A673 (cell line): Measurements from ENCODE around the gene ZNF132. TPM values are rescaled to one million over a fixed set of nuclear protein-coding genes. Genes with fewer than 3 reads are reported as not detected.

Experiments used
- BruUV-seq: library from RNA; stranded (reverse); fragments of 400-500 nt; replicated peaks from 2 replicates; lab custom pipeline; 2021; lab: Mats Ljungman, UMichigan
- CTCF ChIA-PET: fragments of 300-600 bp; sonication (Branson Sonifier 250); formaldehyde crosslinking; loops from one replicate; lab custom pipeline; 2022; ENCODE audit warnings: antibody characterized with exemption; lab: Charles Lee
- POLR2A ChIA-PET: fragments of 300-600 bp; sonication (Branson Sonifier 250); formaldehyde crosslinking; loops from one replicate; lab custom pipeline; 2022; ENCODE audit warnings: antibody characterized with exemption; ENCODE audit not compliant: low non-redundant PET; lab: Charles Lee
- DNase-seq: peaks from one replicate; pipeline ENCODE4 v3.0.0-alpha.2; 2015; ENCODE audit warnings: low spot score
- H3K27ac ChIP-seq: fragments of 200-600 bp; sonication (generic); 2 replicates; pipeline ENCODE4 v1.5.1; 2016; ENCODE audit warnings: mixed run types, low read depth, mild to moderate bottlenecking, mixed read lengths, antibody characterized with exemption, low read length; ENCODE audit not compliant: poor library complexity, severe bottlenecking
- H3K27me3 ChIP-seq: fragments of 200-600 bp; sonication (generic); replicated peaks from 2 replicates; pipeline ENCODE4 v1.6.1; 2017; ENCODE audit warnings: mixed run types, low read depth, mild to moderate bottlenecking, mixed read lengths, antibody characterized with exemption, low read length; ENCODE audit not compliant: insufficient read depth, poor library complexity
- H3K36me3 ChIP-seq: fragments of 200-600 bp; sonication (generic); 2 replicates; pipeline ENCODE4 v1.6.1; 2016; ENCODE audit warnings: mixed run types, mild to moderate bottlenecking, mixed read lengths, antibody characterized with exemption, low read length; ENCODE audit not compliant: insufficient read depth, poor library complexity, severe bottlenecking
- H3K4me1 ChIP-seq: fragments of 200-600 bp; sonication (generic); 2 replicates; pipeline ENCODE4 v1.6.1; 2017; ENCODE audit warnings: mixed run types, mild to moderate bottlenecking, mixed read lengths, antibody characterized with exemption, low read length; ENCODE audit not compliant: insufficient read depth, poor library complexity, severe bottlenecking
- H3K4me3 ChIP-seq: fragments of 200-600 bp; sonication (generic); 2 replicates; pipeline ENCODE4 v1.5.1; 2016; ENCODE audit warnings: low read depth, mixed run types, mild to moderate bottlenecking, mixed read lengths, low read length; ENCODE audit not compliant: poor library complexity, severe bottlenecking
- H3K9me3 ChIP-seq: fragments of 200-600 bp; sonication (generic); 2 replicates; pipeline ENCODE4 v1.6.1; 2016; ENCODE audit warnings: mixed run types, low read depth, mild to moderate bottlenecking, mixed read lengths, antibody characterized with exemption, low read length; ENCODE audit not compliant: poor library complexity, severe bottlenecking
- EZH2 ChIP-seq: fragments of 200-600 bp; sonication (generic); IDR thresholded peaks from 2 replicates; pipeline ENCODE4 v1.6.1; 2017; ENCODE audit warnings: borderline replicate concordance, low read depth, mild to moderate bottlenecking, mixed read lengths, antibody characterized with exemption, low read length; ENCODE audit not compliant: poor library complexity, severe bottlenecking
- intact Hi-C: fragments of 100-400 bp; cut with micrococcal nuclease; formaldehyde crosslinking; loops from one replicate; pipeline ENCODE4 v1.10.0; 2022; ENCODE audit not compliant: unreplicated experiment
- total RNA-seq: library from RNA; stranded (reverse); gene quantifications from 2 replicates; pipeline ENCODE4 v1.2.3, GENCODE V29; 2021
- TF ChIP-seq, protein P1 (sequence below): fragments of 300-800, 200-600 bp; sonication (generic); conservative IDR thresholded peaks from 2 replicates; pipeline ENCODE4 v1.5.1; 2017; ENCODE audit warnings: low read depth, mild to moderate bottlenecking, antibody characterized with exemption, low read length, moderate library complexity, mixed read lengths

Gene ZNF132
- total RNA-seq, 1 experiment from 2014 or later = 9.1 TPM

DNA sequence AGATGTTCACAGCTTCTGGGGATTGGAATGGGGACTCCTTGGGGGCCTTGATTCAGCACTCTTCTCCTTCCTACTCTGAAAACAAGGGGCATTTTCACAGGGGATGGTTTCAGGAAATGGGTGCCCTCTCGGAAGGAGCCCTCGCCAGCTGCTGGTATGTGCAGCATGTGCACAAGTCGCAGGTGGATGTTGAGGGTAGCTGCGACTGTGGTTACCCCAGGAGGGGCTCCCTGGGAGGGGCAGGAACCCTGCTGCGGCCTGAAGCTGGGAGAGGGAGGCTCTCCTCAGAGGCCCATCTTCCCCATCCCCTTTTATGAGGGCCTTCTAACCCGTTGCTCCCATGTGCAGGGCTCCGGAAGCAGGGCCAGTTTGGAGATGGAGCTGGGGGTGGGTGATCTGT, 42.4 kb upstream of the ZNF132 start:
- CTCF ChIA-PET = no interaction called here
- intact Hi-C loops = no loop called here
- no peaks in the 10 kb centered on the region for H3K9me3 ChIP-seq
- POLR2A ChIA-PET = no interaction called here
- DNase-seq = no peak
- H3K27me3 ChIP-seq = no peaks in the 10 kb centered on the region
- no peak overlapping the region for H3K4me3 ChIP-seq
- TF ChIP-seq EZH2 = no peak
- TF ChIP-seq, protein P1, sequence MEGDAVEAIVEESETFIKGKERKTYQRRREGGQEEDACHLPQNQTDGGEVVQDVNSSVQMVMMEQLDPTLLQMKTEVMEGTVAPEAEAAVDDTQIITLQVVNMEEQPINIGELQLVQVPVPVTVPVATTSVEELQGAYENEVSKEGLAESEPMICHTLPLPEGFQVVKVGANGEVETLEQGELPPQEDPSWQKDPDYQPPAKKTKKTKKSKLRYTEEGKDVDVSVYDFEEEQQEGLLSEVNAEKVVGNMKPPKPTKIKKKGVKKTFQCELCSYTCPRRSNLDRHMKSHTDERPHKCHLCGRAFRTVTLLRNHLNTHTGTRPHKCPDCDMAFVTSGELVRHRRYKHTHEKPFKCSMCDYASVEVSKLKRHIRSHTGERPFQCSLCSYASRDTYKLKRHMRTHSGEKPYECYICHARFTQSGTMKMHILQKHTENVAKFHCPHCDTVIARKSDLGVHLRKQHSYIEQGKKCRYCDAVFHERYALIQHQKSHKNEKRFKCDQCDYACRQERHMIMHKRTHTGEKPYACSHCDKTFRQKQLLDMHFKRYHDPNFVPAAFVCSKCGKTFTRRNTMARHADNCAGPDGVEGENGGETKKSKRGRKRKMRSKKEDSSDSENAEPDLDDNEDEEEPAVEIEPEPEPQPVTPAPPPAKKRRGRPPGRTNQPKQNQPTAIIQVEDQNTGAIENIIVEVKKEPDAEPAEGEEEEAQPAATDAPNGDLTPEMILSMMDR = no peak
- no TSS peak for BruUV-seq
- H3K4me1 ChIP-seq = no peaks in the 10 kb centered on the region
- H3K36me3 ChIP-seq = no peaks in the 10 kb centered on the region
- H3K27ac ChIP-seq = no peak overlapping the region

DNA sequence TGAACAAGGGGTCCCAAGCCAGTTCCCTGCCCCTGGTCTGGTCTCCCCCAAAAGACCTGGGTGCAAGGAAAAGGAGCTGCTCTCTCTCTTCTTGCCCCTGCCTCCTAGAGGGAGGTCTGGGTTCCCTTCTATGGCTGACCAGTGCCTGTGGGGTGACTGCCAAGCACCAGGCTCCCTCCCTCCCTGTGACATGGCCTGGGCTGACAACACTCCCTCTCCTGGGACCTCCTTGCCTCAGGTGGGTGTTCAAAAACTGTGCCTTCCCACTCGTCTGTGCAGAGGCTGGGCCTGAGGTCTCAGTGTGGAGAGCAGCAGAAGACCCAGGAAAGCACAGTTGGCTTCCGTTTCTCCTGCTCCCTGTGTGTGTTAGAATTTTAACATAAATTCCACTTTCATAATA, 40.9 kb upstream of the ZNF132 start:
- intact Hi-C loops = no loop called here
- peaks cover 6% of the 10 kb centered on the region for H3K4me1 ChIP-seq
- H3K4me3 ChIP-seq = no peak overlapping the region
- no TSS peak for BruUV-seq
- CTCF ChIA-PET = no interaction called here
- DNase-seq = no peak
- no peaks in the 10 kb centered on the region for H3K36me3 ChIP-seq
- no peaks in the 10 kb centered on the region for H3K9me3 ChIP-seq
- H3K27ac ChIP-seq = no peak overlapping the region
- TF ChIP-seq EZH2 = no peak
- TF ChIP-seq, protein P1 = no peak
- no peaks in the 10 kb centered on the region for H3K27me3 ChIP-seq
- POLR2A ChIA-PET = no interaction called here

DNA sequence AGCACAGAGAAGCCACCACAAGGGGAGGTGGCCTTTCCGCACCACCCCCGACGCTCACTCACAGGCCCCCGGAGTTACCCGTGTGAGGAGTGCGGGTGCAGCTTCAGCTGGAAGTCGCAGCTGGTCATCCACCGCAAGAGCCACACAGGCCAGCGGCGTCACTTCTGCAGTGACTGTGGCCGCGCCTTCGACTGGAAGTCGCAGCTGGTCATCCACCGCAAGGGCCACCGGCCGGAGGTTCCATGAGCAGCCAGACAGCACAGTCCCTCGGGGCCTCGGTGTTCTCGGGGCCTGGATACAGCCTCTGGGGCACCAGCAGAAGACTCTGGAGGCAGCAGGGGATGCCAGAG, 40.5 kb upstream of the ZNF132 start:
- Histone ChIP-seq H3K36me3 (no peaks in the 10 kb centered on the region), H3K9me3 (no peaks in the 10 kb centered on the region), H3K27ac (no peak overlapping the region), H3K4me3 (no peak overlapping the region), H3K4me1 (peaks cover 6% of the 10 kb centered on the region), H3K27me3 (no peaks in the 10 kb centered on the region)
- TF ChIP-seq, protein P1 = no peak
- TF ChIP-seq EZH2 = no peak
- CTCF ChIA-PET = no interaction called here
- BruUV-seq = no TSS peak
- no peak for DNase-seq
- intact Hi-C loops = no loop called here
- POLR2A ChIA-PET = no interaction called here
